SU-DHL-6 (cell line): Measurements from ENCODE around the gene INPP5A.

Source experiments
- H2AFZ ChIP-seq: fragments of 200-600 bp; sonication (generic); 2 replicates; pipeline ENCODE4 v1.6.1; 2014; ENCODE audit warnings: low read depth, mild to moderate bottlenecking, moderate library complexity, mixed read lengths, antibody characterized with exemption, low read length; ENCODE audit not compliant: severe bottlenecking
- H3F3A ChIP-seq: fragments of 200-600 bp; shearing (Covaris generic); 2 replicates; pipeline ENCODE4 v1.6.0; 2016; ENCODE audit warnings: antibody characterized with exemption, mild to moderate bottlenecking; ENCODE audit not compliant: insufficient read depth
- H3K27ac ChIP-seq: fragments of 200-600 bp; sonication (generic); 2 replicates; pipeline ENCODE4 v1.5.1; 2016; ENCODE audit warnings: low read depth, mild to moderate bottlenecking, low read length, moderate library complexity, mixed read lengths
- H3K27me3 ChIP-seq: fragments of 200-600 bp; sonication (generic), shearing (Covaris generic); 2 replicates; pipeline ENCODE4 v1.6.0; 2014; ENCODE audit warnings: mild to moderate bottlenecking, low read length
- H3K36me3 ChIP-seq: fragments of 200-600 bp; sonication (generic); 2 replicates; pipeline ENCODE4 v1.6.1; 2014; ENCODE audit warnings: mild to moderate bottlenecking, low read length, mixed read lengths
- H3K4me2 ChIP-seq: fragments of 300-600, 200-600 bp; shearing (Covaris generic), sonication (generic); 2 replicates; pipeline ENCODE4 v1.6.0; 2014; ENCODE audit warnings: low read length, low read depth, mild to moderate bottlenecking; ENCODE audit not compliant: poor library complexity, severe bottlenecking
- H3K4me3 ChIP-seq: fragments of 200-600 bp; sonication (generic); 2 replicates; pipeline ENCODE4 v1.5.1; 2014; ENCODE audit warnings: antibody characterized with exemption, low read length, mild to moderate bottlenecking, mixed read lengths; ENCODE audit not compliant: insufficient read depth, poor library complexity, severe bottlenecking
- H3K79me2 ChIP-seq: fragments of 200-600 bp; sonication (generic); 2 replicates; pipeline ENCODE4 v1.6.1; 2014; ENCODE audit warnings: mild to moderate bottlenecking, low read length, moderate library complexity; ENCODE audit not compliant: insufficient read depth
- H3K9ac ChIP-seq: fragments of 200-600 bp; sonication (generic); 2 replicates; pipeline ENCODE4 v1.7.0; 2014; ENCODE audit warnings: mild to moderate bottlenecking, low read length
- H3K9me2 ChIP-seq: fragments of 200-600 bp; sonication (generic); replicated peaks from 2 replicates; pipeline ENCODE4 v1.6.1; 2014; ENCODE audit warnings: low read length; ENCODE audit not compliant: insufficient read depth
- H3K9me3 ChIP-seq: fragments of 200-600 bp; sonication (generic); 2 replicates; pipeline ENCODE4 v1.6.1; 2014; ENCODE audit warnings: low read length, mixed read lengths; ENCODE audit not compliant: insufficient read depth
- H4K20me1 ChIP-seq: fragments of 200-600 bp; sonication (generic); 2 replicates; pipeline ENCODE4 v1.6.1; 2014; ENCODE audit warnings: low read depth, mild to moderate bottlenecking, antibody characterized with exemption, low read length, moderate library complexity, mixed read lengths
- CTCF ChIP-seq: fragments of 200-600 bp; sonication (generic); IDR thresholded peaks from one replicate; pipeline ENCODE4 v1.5.1; 2017; ENCODE audit warnings: antibody characterized with exemption, mild to moderate bottlenecking, low read length, moderate library complexity; ENCODE audit not compliant: insufficient read depth, poor library complexity, severe bottlenecking
- EZH2phosphoT487 ChIP-seq: fragments of 200-600 bp; sonication (generic), shearing (Covaris generic); conservative IDR thresholded peaks from 2 replicates; pipeline ENCODE4 v1.6.1; 2018; ENCODE audit warnings: mild to moderate bottlenecking, antibody characterized with exemption, low read length, moderate library complexity, mixed read lengths

INPP5A gene

GRCh38 chr10:132516771-132517725, 20.5 kb upstream of the INPP5A start:
- H3K9me3 ChIP-seq, result no peaks in the 10 kb centered on the region
- no peak for TF ChIP-seq CTCF
- no peaks in the 10 kb centered on the region for H3K79me2 ChIP-seq
- H3K4me2 ChIP-seq, result no peak overlapping the region
- H3K9me2 ChIP-seq, result no peaks in the 10 kb centered on the region
- H3K27ac ChIP-seq, result no peak overlapping the region
- no peaks in the 10 kb centered on the region for H3K27me3 ChIP-seq
- H3F3A ChIP-seq, result no peaks in the 10 kb centered on the region
- H4K20me1 ChIP-seq, result no peaks in the 10 kb centered on the region
- H3K36me3 ChIP-seq, result no peaks in the 10 kb centered on the region
- no peak overlapping the region for H3K9ac ChIP-seq
- no peak overlapping the region for H3K4me3 ChIP-seq
- no peak overlapping the region for H2AFZ ChIP-seq

- Histone ChIP-seq H3F3A (no peaks in the 10 kb centered on the region), H3K27ac (no peak overlapping the region), H3K9me2 (no peaks in the 10 kb centered on the region), H3K9ac (no peak overlapping the region), H3K9me3 (no peaks in the 10 kb centered on the region), H3K79me2 (no peaks in the 10 kb centered on the region), H2AFZ (no peak overlapping the region), H3K36me3 (no peaks in the 10 kb centered on the region), H3K27me3 (no peaks in the 10 kb centered on the region), H3K4me3 (no peak overlapping the region), H4K20me1 (no peaks in the 10 kb centered on the region), H3K4me2 (no peak overlapping the region)
- TF ChIP-seq EZH2phosphoT487, result no peak
- TF ChIP-seq CTCF, result no peak
Measured at GRCh38 chr10:132517951-132518521, 19.6 kb upstream of the INPP5A start.

GRCh38 chr10:132518572-132519381, 18.8 kb upstream of the INPP5A start:
- no peak overlapping the region for H3K4me3 ChIP-seq
- no peaks in the 10 kb centered on the region for H3K9me3 ChIP-seq
- no peaks in the 10 kb centered on the region for H3K36me3 ChIP-seq
- H3K9me2 ChIP-seq, result no peaks in the 10 kb centered on the region
- H3K27me3 ChIP-seq, result no peaks in the 10 kb centered on the region
- no peaks in the 10 kb centered on the region for H4K20me1 ChIP-seq
- H2AFZ ChIP-seq, result no peak overlapping the region
- H3K79me2 ChIP-seq, result no peaks in the 10 kb centered on the region
- TF ChIP-seq EZH2phosphoT487, result no peak
- TF ChIP-seq CTCF, result no peak
- H3K4me2 ChIP-seq, result no peak overlapping the region
- H3F3A ChIP-seq, result no peaks in the 10 kb centered on the region
- no peak overlapping the region for H3K9ac ChIP-seq
- no peak overlapping the region for H3K27ac ChIP-seq
